K562 (cell line): Measurements from ENCODE around the gene CREB5. TPM values are rescaled to one million over a fixed set of nuclear protein-coding genes. Genes with fewer than 3 reads are reported as not detected.

Source experiments
- ATAC-seq: fragments of 200-7000 bp; cut with Tn5 transposase; 3 replicates; pipeline ENCODE4 v1.9.1; 2020; ENCODE audit warnings: moderate library complexity
- BruUV-seq: library from RNA; stranded (reverse); fragments of 400-500 nt; replicated peaks from 2 replicates; lab custom pipeline; 2021; lab: Mats Ljungman, UMichigan
- CTCF ChIA-PET: fragments of 300-600 bp; formaldehyde crosslinking; extraction: SDS; loops from one replicate; lab custom pipeline; 2021; ENCODE audit warnings: low intra/inter-chr PET ratio; lab: Yijun Ruan, JAX
- POLR2A ChIA-PET: fragments of 300-600, 350-650 bp; sonication (Branson Sonifier 250); formaldehyde crosslinking; extraction: SDS; loops from one replicate; lab custom pipeline; 2021; ENCODE audit warnings: antibody characterized with exemption, inconsistent platforms; lab: Yijun Ruan, JAX
- DNase-seq, 4 experiments: peaks; one replicate each; pipeline versions ENCODE4 v3.0.0 to v3.0.0-alpha.2; 2011 to 2018; ENCODE audit warnings: low spot score in 3 of 4, mixed read lengths in 3 of 4; ENCODE audit errors: extremely low read depth in 1 of 4
- FAIRE-seq: peaks from 2 replicates; lab custom pipeline; 2011; peaks lifted over from hg19 to GRCh38; lab: Jason Lieb, UNC
- H2AFZ ChIP-seq: 2 replicates; pipeline ENCODE4 v1.6.0; 2011; ENCODE audit warnings: low read depth, low read length, control low read depth, inconsistent platforms
- H3K27ac ChIP-seq: fragments of 200-600 bp; 3 replicates; pipeline ENCODE4 v1.8.0; 2011; ENCODE audit warnings: low read depth, mild to moderate bottlenecking, control low read depth, inconsistent platforms, low read length, moderate library complexity, mixed read lengths; ENCODE audit errors: extremely low read depth
- H3K27me3 ChIP-seq, 2 experiments: fragments of 300-600 bp in 1 of 2; 2 replicates in 1 of 2; 3 replicates in 1 of 2; pipeline versions ENCODE4 v1.6.0 to v1.8.0; 2011; ENCODE audit warnings: inconsistent platforms in 2 of 2, low read length in 2 of 2, mild to moderate bottlenecking in 1 of 2, mixed read lengths in 1 of 2, moderate library complexity in 1 of 2; ENCODE audit not compliant: control insufficient read depth in 2 of 2, insufficient read depth in 2 of 2
- H3K36me3 ChIP-seq: fragments of 300-600 bp; 3 replicates; pipeline ENCODE4 v1.8.0; 2011; ENCODE audit warnings: mild to moderate bottlenecking, low read length, inconsistent platforms; ENCODE audit not compliant: control insufficient read depth, insufficient read depth
- H3K4me1 ChIP-seq, 2 experiments: fragments of 200-600 bp in 1 of 2; replicated peaks in 1 of 2; 2 replicates in 1 of 2; 3 replicates in 1 of 2; pipeline versions ENCODE4 v1.5.1 to v1.8.0; 2011; ENCODE audit warnings: inconsistent platforms in 2 of 2, low read length in 2 of 2, mild to moderate bottlenecking in 1 of 2, mixed read lengths in 1 of 2, moderate library complexity in 1 of 2; ENCODE audit not compliant: control insufficient read depth in 2 of 2, insufficient read depth in 2 of 2
- H3K4me2 ChIP-seq: 2 replicates; pipeline ENCODE4 v1.6.1; 2011; ENCODE audit warnings: low read length, control low read depth, inconsistent platforms, mixed read lengths; ENCODE audit not compliant: insufficient read depth
- H3K4me3 ChIP-seq: fragments of 200-600 bp; sonication (generic), shearing (Covaris generic); 2 replicates; pipeline ENCODE4 v1.5.1; 2016; ENCODE audit warnings: control low read depth, inconsistent platforms
- H3K79me2 ChIP-seq: fragments of 200-600 bp; 3 replicates; pipeline ENCODE4 v1.8.0; 2011; ENCODE audit warnings: low read length, inconsistent platforms; ENCODE audit not compliant: control insufficient read depth, insufficient read depth
- H3K9ac ChIP-seq, 2 experiments: 2 replicates each; pipeline versions ENCODE4 v1.6.0 to v1.6.1; 2011; ENCODE audit warnings: low read depth in 2 of 2, low read length in 2 of 2, control low read depth in 1 of 2, inconsistent platforms in 1 of 2, mild to moderate bottlenecking in 1 of 2, mixed read lengths in 1 of 2; ENCODE audit not compliant: insufficient read depth in 1 of 2
- H3K9me1 ChIP-seq: one replicate; pipeline ENCODE4 v1.6.0; 2011; ENCODE audit warnings: inconsistent platforms, mild to moderate bottlenecking, low read length, moderate library complexity; ENCODE audit not compliant: control insufficient read depth, insufficient read depth
- H3K9me3 ChIP-seq: replicated peaks from 2 replicates; pipeline ENCODE4 v1.5.1; 2011; ENCODE audit warnings: low read depth, low read length, inconsistent platforms; ENCODE audit not compliant: control insufficient read depth, insufficient read depth
- H4K20me1 ChIP-seq: replicated peaks from 2 replicates; pipeline ENCODE4 v1.6.1; 2011; ENCODE audit warnings: low read length, inconsistent platforms, mixed read lengths; ENCODE audit not compliant: control insufficient read depth, insufficient read depth
- E2F5 ChIP-seq: sonication (generic); formaldehyde crosslinking; IDR thresholded peaks from 2 replicates; pipeline ENCODE4 v1.8.0; 2022; ENCODE audit warnings: mild to moderate bottlenecking, missing genetic modification reagents
- ESRRB ChIP-seq: fragments of 250-450 bp; sonication (Bioruptor Pico); IDR thresholded peaks from 2 replicates; pipeline ENCODE4 v1.5.0; 2020; ENCODE audit warnings: mild to moderate bottlenecking, moderate library complexity, borderline replicate concordance
- GTF2A2 ChIP-seq: IDR thresholded peaks from 2 replicates; pipeline ENCODE4 v1.6.1; 2016; ENCODE audit warnings: mild to moderate bottlenecking, missing genetic modification characterization, missing compliant biosample characterization
- IRF9 ChIP-seq: fragments of 450-650 bp; IDR thresholded peaks from 2 replicates; pipeline ENCODE4 v1.6.1; 2016; ENCODE audit warnings: missing biosample characterization, missing genetic modification characterization
- SRSF1 ChIP-seq: fragments of 200-400 bp; formaldehyde crosslinking; IDR thresholded peaks from 2 replicates; pipeline ENCODE4 v1.6.1; 2017; ENCODE audit warnings: mild to moderate bottlenecking, low read depth, low read length, moderate library complexity
- THRAP3 ChIP-seq: fragments of 450-650 bp; IDR thresholded peaks from 2 replicates; pipeline ENCODE4 v1.6.1; 2016; ENCODE audit warnings: mild to moderate bottlenecking, inconsistent platforms, borderline replicate concordance
- ZNF408 ChIP-seq: fragments of 250-450 bp; sonication (Bioruptor Pico); IDR thresholded peaks from 2 replicates; pipeline ENCODE4 v1.4.0; 2020; ENCODE audit warnings: low read depth, mild to moderate bottlenecking, moderate library complexity
- WGBS: fragments of 100-300 bp; shearing (Covaris generic); methylation state at CpG from one replicate; pipeline ENCODE4 v1.1.6; 2016; ENCODE audit warnings: low coverage, mixed read lengths; ENCODE audit not compliant: insufficient coverage; ENCODE audit errors: missing lambda C conversion rate; 5-methylcytosine and 5-hydroxymethylcytosine counted together
- in situ Hi-C: fragments of 300-500 bp; cut with MboI; formaldehyde crosslinking; loops from 4 replicates; pipeline ENCODE4 v1.15.0; 2018; ENCODE audit warnings: inconsistent platforms, mixed read lengths
- intact Hi-C: fragments of 100-400 bp; cut with micrococcal nuclease; formaldehyde crosslinking; loops from 2 replicates; pipeline ENCODE4 v1.14.2; 2022
- polyA plus RNA-seq, 8 experiments: library from polyadenylated mRNA; depleted of rRNA in 4 of 8; stranded (reverse) in 5 of 8; unstranded in 3 of 8; fragments of >200 nt; fragmentation: Nextera tagmentation in 2 of 8; fragmentation: Illumina TruSeq in 1 of 8; extraction: Ambion mirVana in 2 of 8; extraction: Trizol in 1 of 8; gene quantifications; 2 replicates each; pipeline versions ENCODE4 v1.2.1 to v1.2.3, GENCODE V29; 2011 to 2014; ENCODE audit warnings: inconsistent platforms in 1 of 8, missing spikeins in 1 of 8
- total RNA-seq, 7 experiments: library from RNA; depleted of rRNA in 6 of 7; stranded (reverse); fragments of >200 nt in 6 of 7; fragmentation: Illumina TruSeq in 2 of 7; extraction: Trizol in 2 of 7; gene quantifications; 2 replicates each; pipeline versions ENCODE4 v1.2.1 to v1.2.3, GENCODE V29; 2011 to 2021; ENCODE audit warnings: low replicate concordance in 1 of 7
- TF ChIP-seq, protein P1 (sequence below): sonication (generic); formaldehyde crosslinking; IDR thresholded peaks from 2 replicates; pipeline ENCODE4 v1.8.0; 2022; ENCODE audit warnings: mild to moderate bottlenecking, low read depth, missing genetic modification reagents

CREB5 gene
- total and polyA plus RNA-seq, 9 of the 15 experiments (the other 6 are each of a cell fraction or from before 2014, with no cell fraction given), result 0.33 to 6.4 (median 1.8) TPM

GRCh38 chr7:28579571-28579970 lies 167.3 kb downstream of the CREB5 start (continued):
- TF ChIP-seq ESRRB (CRISPR knock-in tag) (no peak), E2F5 (CRISPR knock-in tag) (no peak), ZNF408 (CRISPR knock-in tag) (no peak), IRF9 (tag) (no peak)
- TF ChIP-seq, protein P1, sequence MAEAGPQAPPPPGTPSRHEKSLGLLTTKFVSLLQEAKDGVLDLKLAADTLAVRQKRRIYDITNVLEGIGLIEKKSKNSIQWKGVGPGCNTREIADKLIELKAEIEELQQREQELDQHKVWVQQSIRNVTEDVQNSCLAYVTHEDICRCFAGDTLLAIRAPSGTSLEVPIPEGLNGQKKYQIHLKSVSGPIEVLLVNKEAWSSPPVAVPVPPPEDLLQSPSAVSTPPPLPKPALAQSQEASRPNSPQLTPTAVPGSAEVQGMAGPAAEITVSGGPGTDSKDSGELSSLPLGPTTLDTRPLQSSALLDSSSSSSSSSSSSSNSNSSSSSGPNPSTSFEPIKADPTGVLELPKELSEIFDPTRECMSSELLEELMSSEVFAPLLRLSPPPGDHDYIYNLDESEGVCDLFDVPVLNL (CRISPR knock-in tag), result no peak

DNA sequence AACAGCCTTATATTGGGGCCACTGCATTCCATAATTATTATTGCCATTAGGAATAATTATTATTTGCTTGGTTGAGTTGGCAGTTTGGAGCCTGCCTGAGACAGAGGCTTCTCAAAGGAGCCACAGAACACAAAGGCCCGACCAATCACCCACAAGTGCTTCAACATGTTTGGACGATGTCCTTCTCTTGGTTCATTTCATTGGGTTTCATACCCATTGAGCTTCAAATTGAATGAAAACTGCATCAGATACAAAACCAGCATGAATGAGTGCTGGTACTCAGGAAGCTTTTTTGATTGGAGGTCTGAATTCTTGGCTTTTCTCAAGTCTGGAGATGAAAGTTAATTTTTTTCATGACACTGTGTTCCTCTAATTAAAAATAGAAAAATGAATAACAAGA lies 168.3 kb downstream of the CREB5 start:
- Histone ChIP-seq H3K9ac (no peak overlapping the region), H3K4me1 (no peaks in the 10 kb centered on the region), H4K20me1 (no peaks in the 10 kb centered on the region), H3K9me1 (no peaks in the 10 kb centered on the region), H3K36me3 (no peaks in the 10 kb centered on the region), H3K27me3 (peaks cover 0 to 6% of the 10 kb centered on the region in 2 experiments; a peak in 1 of 5 replicates), H3K27ac (no peak overlapping the region), H3K9me3 (no peaks in the 10 kb centered on the region), H3K4me2 (no peak overlapping the region), H3K79me2 (no peaks in the 10 kb centered on the region), H3K4me3 (no peak overlapping the region), H2AFZ (no peak overlapping the region)
- POLR2A ChIA-PET, result no interaction called here
- in situ Hi-C loops, result no loop called here
- no peak for FAIRE-seq
- CTCF ChIA-PET, result no interaction called here
- no TSS peak for BruUV-seq
- no peak for DNase-seq
- ATAC-seq, result no peak
- 5% methylated on average over 2 of the region's 2 CpGs for WGBS
- intact Hi-C loops, result no loop called here
- no peak for TF ChIP-seq THRAP3
- TF ChIP-seq GTF2A2 (tag), result no peak
- TF ChIP-seq SRSF1, result no peak
- TF ChIP-seq, all 486 proteins: peak for 0
